ENCODE results near the gene PDZRN3. TPM values are rescaled to one million over a fixed set of nuclear protein-coding genes. Genes with fewer than 3 reads are reported as not detected.

The PDZRN3 gene
- total and polyA plus RNA-seq, 4 donors = 7.3 to 36.4 (median 16.3) TPM

- H3K4me1 ChIP-seq (ENCODE audit: control insufficient read depth in 5 of 5, insufficient read depth in 5 of 5, low read length in 5 of 5) = peaks cover 0 to 4% (median 0%) of the 10 kb centered on the region in 5 donors
- no peak for DNase-seq
- H3K9me3 ChIP-seq (ENCODE audit: control insufficient read depth in 4 of 4, insufficient read depth in 3 of 4, low read length in 3 of 4) = no peaks in the 10 kb centered on the region
- no peak for ATAC-seq (ENCODE audit: insufficient read depth, low FRiP score)
- 71 to 80% methylated on average over 1 of the region's 1 CpG for WGBS, 2 donors
- no peak overlapping the region for H3K4me3 ChIP-seq
- no peak for TF ChIP-seq CTCF (IDR thresholded peaks at IDR 0.05; ENCODE audit: control extremely low read depth, extremely low read depth)
- H3K27ac ChIP-seq (ENCODE audit: low read depth in 1 of 2, low read length in 1 of 2) = no peak overlapping the region
- H3K9ac ChIP-seq (ENCODE audit: insufficient read depth in 1 of 2, low read length in 2 of 2) = no peak overlapping the region
- no peaks in the 10 kb centered on the region for H3K27me3 ChIP-seq (ENCODE audit: control insufficient read depth in 3 of 3, insufficient read depth in 3 of 3, low read length in 2 of 3)
- no peaks in the 10 kb centered on the region for H3K36me3 ChIP-seq (ENCODE audit: control insufficient read depth in 4 of 4, insufficient read depth in 4 of 4, low read length in 4 of 4)
Measured at GRCh38 chr3:73668391-73668790, 43.6 kb upstream of the PDZRN3 start.

- H3K27ac ChIP-seq (ENCODE audit: low read depth in 1 of 2, low read length in 1 of 2) = no peak overlapping the region
- WGBS, 2 donors = 50 to 74% methylated on average over 3 of the region's 3 CpGs
- ATAC-seq (ENCODE audit: insufficient read depth, low FRiP score) = no peak
Measured at GRCh38 chr3:73667889-73668288, 43.1 kb upstream of the PDZRN3 start.

GRCh38 chr3:73665286-73665685, 40.5 kb upstream of the PDZRN3 start:
- WGBS, 2 donors = 75 to 87% methylated on average over 2 of the region's 2 CpGs
- H3K9me3 ChIP-seq (ENCODE audit: control insufficient read depth in 4 of 4, insufficient read depth in 3 of 4, low read length in 3 of 4) = no peaks in the 10 kb centered on the region
- H3K27ac ChIP-seq (ENCODE audit: low read depth in 1 of 2, low read length in 1 of 2) = no peak overlapping the region
- H3K36me3 ChIP-seq (ENCODE audit: control insufficient read depth in 4 of 4, insufficient read depth in 4 of 4, low read length in 4 of 4) = no peaks in the 10 kb centered on the region
- no peak overlapping the region for H3K9ac ChIP-seq (ENCODE audit: insufficient read depth in 1 of 2, low read length in 2 of 2)
- ATAC-seq (ENCODE audit: insufficient read depth, low FRiP score) (no peak), DNase-seq (no peak)
- no peaks in the 10 kb centered on the region for H3K27me3 ChIP-seq (ENCODE audit: control insufficient read depth in 3 of 3, insufficient read depth in 3 of 3, low read length in 2 of 3)
- no peak overlapping the region for H3K4me3 ChIP-seq
- TF ChIP-seq CTCF (IDR thresholded peaks at IDR 0.05; ENCODE audit: control extremely low read depth, extremely low read depth) = no peak
- H3K4me1 ChIP-seq (ENCODE audit: control insufficient read depth in 5 of 5, insufficient read depth in 5 of 5, low read length in 5 of 5) = peaks cover 0 to 4% (median 0%) of the 10 kb centered on the region in 5 donors

More at GRCh38 chr3:73667889-73668288, 43.1 kb upstream of the PDZRN3 start:
- DNase-seq = no peak
- Histone ChIP-seq H3K9ac (ENCODE audit: insufficient read depth in 1 of 2, low read length in 2 of 2) (no peak overlapping the region), H3K27me3 (ENCODE audit: control insufficient read depth in 3 of 3, insufficient read depth in 3 of 3, low read length in 2 of 3) (no peaks in the 10 kb centered on the region), H3K9me3 (ENCODE audit: control insufficient read depth in 4 of 4, insufficient read depth in 3 of 4, low read length in 3 of 4) (no peaks in the 10 kb centered on the region), H3K4me3 (no peak overlapping the region), H3K36me3 (ENCODE audit: control insufficient read depth in 4 of 4, insufficient read depth in 4 of 4, low read length in 4 of 4) (no peaks in the 10 kb centered on the region), H3K4me1 (ENCODE audit: control insufficient read depth in 5 of 5, insufficient read depth in 5 of 5, low read length in 5 of 5) (peaks cover 0 to 4% (median 0%) of the 10 kb centered on the region in 5 donors)
- no peak for TF ChIP-seq CTCF (IDR thresholded peaks at IDR 0.05; ENCODE audit: control extremely low read depth, extremely low read depth)

GRCh38 chr3:73664389-73664788, 39.6 kb upstream of the PDZRN3 start:
- 39 to 58% methylated on average over 4 of the region's 4 CpGs for WGBS, 2 donors
- Histone ChIP-seq H3K27me3 (ENCODE audit: control insufficient read depth in 3 of 3, insufficient read depth in 3 of 3, low read length in 2 of 3) (no peaks in the 10 kb centered on the region), H3K9ac (ENCODE audit: insufficient read depth in 1 of 2, low read length in 2 of 2) (no peak overlapping the region), H3K4me3 (no peak overlapping the region), H3K9me3 (ENCODE audit: control insufficient read depth in 4 of 4, insufficient read depth in 3 of 4, low read length in 3 of 4) (no peaks in the 10 kb centered on the region), H3K4me1 (ENCODE audit: control insufficient read depth in 5 of 5, insufficient read depth in 5 of 5, low read length in 5 of 5) (peaks cover 0 to 4% (median 0%) of the 10 kb centered on the region in 5 donors), H3K27ac (ENCODE audit: low read depth in 1 of 2, low read length in 1 of 2) (peak overlapping the region in 1 of 2 donors; percentile 9), H3K36me3 (ENCODE audit: control insufficient read depth in 4 of 4, insufficient read depth in 4 of 4, low read length in 4 of 4) (no peaks in the 10 kb centered on the region)
- DNase-seq (no peak), ATAC-seq (ENCODE audit: insufficient read depth, low FRiP score) (no peak)
- no peak for TF ChIP-seq CTCF (IDR thresholded peaks at IDR 0.05; ENCODE audit: control extremely low read depth, extremely low read depth)
